ENCODE measurements around the gene SPINK1.

DNA sequence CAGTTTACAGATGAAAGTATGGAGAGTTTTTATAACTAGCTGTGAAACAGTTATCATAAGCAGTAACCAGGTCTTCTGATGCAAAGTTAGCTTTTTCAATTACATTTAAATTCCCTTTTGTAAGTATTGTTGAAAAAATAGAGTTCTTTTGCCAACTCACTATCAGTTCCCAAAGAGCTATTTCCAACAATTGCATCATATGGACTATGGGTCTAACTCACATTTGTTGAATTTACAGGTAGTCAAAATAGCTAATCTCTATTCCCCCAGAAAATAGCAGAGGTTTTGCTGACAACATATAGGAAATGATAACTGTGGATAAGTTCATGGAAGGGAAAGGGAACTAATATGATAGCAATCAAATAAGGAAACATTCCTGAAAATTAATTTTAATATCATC lies 1.4 kb downstream of the SPINK1 start:
- TF ChIP-seq, protein P1, sequence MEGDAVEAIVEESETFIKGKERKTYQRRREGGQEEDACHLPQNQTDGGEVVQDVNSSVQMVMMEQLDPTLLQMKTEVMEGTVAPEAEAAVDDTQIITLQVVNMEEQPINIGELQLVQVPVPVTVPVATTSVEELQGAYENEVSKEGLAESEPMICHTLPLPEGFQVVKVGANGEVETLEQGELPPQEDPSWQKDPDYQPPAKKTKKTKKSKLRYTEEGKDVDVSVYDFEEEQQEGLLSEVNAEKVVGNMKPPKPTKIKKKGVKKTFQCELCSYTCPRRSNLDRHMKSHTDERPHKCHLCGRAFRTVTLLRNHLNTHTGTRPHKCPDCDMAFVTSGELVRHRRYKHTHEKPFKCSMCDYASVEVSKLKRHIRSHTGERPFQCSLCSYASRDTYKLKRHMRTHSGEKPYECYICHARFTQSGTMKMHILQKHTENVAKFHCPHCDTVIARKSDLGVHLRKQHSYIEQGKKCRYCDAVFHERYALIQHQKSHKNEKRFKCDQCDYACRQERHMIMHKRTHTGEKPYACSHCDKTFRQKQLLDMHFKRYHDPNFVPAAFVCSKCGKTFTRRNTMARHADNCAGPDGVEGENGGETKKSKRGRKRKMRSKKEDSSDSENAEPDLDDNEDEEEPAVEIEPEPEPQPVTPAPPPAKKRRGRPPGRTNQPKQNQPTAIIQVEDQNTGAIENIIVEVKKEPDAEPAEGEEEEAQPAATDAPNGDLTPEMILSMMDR (conservative IDR thresholded peaks at IDR 0.05; ENCODE audit: low read depth in 2 of 2), result no peak
- TF ChIP-seq, protein P2, sequence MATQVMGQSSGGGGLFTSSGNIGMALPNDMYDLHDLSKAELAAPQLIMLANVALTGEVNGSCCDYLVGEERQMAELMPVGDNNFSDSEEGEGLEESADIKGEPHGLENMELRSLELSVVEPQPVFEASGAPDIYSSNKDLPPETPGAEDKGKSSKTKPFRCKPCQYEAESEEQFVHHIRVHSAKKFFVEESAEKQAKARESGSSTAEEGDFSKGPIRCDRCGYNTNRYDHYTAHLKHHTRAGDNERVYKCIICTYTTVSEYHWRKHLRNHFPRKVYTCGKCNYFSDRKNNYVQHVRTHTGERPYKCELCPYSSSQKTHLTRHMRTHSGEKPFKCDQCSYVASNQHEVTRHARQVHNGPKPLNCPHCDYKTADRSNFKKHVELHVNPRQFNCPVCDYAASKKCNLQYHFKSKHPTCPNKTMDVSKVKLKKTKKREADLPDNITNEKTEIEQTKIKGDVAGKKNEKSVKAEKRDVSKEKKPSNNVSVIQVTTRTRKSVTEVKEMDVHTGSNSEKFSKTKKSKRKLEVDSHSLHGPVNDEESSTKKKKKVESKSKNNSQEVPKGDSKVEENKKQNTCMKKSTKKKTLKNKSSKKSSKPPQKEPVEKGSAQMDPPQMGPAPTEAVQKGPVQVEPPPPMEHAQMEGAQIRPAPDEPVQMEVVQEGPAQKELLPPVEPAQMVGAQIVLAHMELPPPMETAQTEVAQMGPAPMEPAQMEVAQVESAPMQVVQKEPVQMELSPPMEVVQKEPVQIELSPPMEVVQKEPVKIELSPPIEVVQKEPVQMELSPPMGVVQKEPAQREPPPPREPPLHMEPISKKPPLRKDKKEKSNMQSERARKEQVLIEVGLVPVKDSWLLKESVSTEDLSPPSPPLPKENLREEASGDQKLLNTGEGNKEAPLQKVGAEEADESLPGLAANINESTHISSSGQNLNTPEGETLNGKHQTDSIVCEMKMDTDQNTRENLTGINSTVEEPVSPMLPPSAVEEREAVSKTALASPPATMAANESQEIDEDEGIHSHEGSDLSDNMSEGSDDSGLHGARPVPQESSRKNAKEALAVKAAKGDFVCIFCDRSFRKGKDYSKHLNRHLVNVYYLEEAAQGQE (IDR thresholded peaks at IDR 0.05; ENCODE audit: unreplicated experiment), result no peak
- no peak for TF ChIP-seq EZH2 (IDR thresholded peaks at IDR 0.05; ENCODE audit: low read depth, unreplicated experiment)
- no peak for TF ChIP-seq EZH2phosphoT487 (IDR thresholded peaks at IDR 0.05; ENCODE audit: unreplicated experiment)
- no peak for TF ChIP-seq JUNB (IDR thresholded peaks at IDR 0.05; ENCODE audit: unreplicated experiment)
- TF ChIP-seq CREB1 (CRISPR knock-in tag; IDR thresholded peaks at IDR 0.05; ENCODE audit: low read depth), result no peak
- TF ChIP-seq, protein P3, sequence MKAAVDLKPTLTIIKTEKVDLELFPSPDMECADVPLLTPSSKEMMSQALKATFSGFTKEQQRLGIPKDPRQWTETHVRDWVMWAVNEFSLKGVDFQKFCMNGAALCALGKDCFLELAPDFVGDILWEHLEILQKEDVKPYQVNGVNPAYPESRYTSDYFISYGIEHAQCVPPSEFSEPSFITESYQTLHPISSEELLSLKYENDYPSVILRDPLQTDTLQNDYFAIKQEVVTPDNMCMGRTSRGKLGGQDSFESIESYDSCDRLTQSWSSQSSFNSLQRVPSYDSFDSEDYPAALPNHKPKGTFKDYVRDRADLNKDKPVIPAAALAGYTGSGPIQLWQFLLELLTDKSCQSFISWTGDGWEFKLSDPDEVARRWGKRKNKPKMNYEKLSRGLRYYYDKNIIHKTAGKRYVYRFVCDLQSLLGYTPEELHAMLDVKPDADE (IDR thresholded peaks at IDR 0.05), result no peak

Measured in GM23338 (cell line).